ENCODE results near the gene GGT6. TPM values are rescaled to one million over a fixed set of nuclear protein-coding genes. Genes with fewer than 3 reads are reported as not detected.

Gene GGT6
- total RNA-seq, 4 donors from 2014 or later, result not detected

DNA sequence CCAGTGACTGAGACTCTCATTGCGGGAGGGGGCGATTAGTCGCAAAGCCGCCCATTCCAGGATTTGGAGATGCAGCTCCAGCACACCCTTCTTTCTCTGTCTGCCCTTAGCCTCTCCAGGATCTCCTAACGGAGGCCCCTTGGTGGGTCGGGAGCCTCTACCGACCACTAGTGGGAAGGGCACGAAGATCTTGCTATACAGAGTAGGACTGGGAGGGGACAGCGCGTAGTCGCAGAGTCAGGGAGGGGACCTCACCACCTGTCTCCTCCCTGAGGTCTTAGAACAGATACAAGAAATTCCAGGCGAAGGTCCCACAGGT, 23.4 kb upstream of the GGT6 start:
- Histone ChIP-seq H3K4me1 (peaks cover 28 to 37% (median 33%) of the 10 kb centered on the region in 4 donors), H3K27me3 (peaks cover 0 to 41% (median 9%) of the 10 kb centered on the region in 4 donors), H3K27ac (replicated peaks in 1 of 4) (peak overlapping the region; percentile 74 to 84 (median 79)), H3K36me3 (no peaks in the 10 kb centered on the region), H3K4me3 (peak overlapping the region; percentile 63 to 68 (median 66)), H3K9me3 (no peaks in the 10 kb centered on the region)
- 84% methylated on average over 4 of the region's 12 CpGs for WGBS
- intact Hi-C loops (cut with DNase I), result no loop called here
- no peak for DNase-seq (ENCODE audit: extremely low spot score)
- TF ChIP-seq POLR2AphosphoS5 (IDR thresholded peaks at IDR 0.05), result no peak
- TF ChIP-seq, protein P1, sequence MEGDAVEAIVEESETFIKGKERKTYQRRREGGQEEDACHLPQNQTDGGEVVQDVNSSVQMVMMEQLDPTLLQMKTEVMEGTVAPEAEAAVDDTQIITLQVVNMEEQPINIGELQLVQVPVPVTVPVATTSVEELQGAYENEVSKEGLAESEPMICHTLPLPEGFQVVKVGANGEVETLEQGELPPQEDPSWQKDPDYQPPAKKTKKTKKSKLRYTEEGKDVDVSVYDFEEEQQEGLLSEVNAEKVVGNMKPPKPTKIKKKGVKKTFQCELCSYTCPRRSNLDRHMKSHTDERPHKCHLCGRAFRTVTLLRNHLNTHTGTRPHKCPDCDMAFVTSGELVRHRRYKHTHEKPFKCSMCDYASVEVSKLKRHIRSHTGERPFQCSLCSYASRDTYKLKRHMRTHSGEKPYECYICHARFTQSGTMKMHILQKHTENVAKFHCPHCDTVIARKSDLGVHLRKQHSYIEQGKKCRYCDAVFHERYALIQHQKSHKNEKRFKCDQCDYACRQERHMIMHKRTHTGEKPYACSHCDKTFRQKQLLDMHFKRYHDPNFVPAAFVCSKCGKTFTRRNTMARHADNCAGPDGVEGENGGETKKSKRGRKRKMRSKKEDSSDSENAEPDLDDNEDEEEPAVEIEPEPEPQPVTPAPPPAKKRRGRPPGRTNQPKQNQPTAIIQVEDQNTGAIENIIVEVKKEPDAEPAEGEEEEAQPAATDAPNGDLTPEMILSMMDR (IDR thresholded peaks at IDR 0.05), result peak in 2 of 3 experiments; percentile 7 to 39
- TF ChIP-seq POLR2A (IDR thresholded peaks at IDR 0.05; ENCODE audit: low read depth), result no peak

DNA sequence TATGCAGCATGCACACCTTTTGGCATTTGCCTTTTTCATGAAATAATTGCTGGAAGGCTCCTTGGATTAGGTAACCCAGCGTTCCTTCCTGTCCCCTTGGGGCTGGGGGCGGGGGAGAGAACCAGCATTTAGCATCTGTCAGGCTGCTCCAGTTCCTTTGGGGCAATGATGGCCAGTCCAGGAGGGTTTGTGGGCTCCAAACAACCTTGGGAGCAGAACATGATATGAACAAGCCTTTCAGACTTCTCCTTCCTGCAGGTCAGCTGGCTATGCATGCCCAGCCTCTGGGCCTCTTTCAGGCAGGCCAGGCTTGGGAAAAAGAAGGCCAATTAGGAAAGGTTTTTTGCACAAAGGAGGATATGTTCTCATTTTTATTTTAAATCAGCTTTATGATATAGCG, 22.8 kb upstream of the GGT6 start:
- Histone ChIP-seq H3K27me3 (peaks cover 0 to 41% (median 9%) of the 10 kb centered on the region in 4 donors), H3K4me3 (peak overlapping the region in 2 of 4 donors; percentile 63 to 68), H3K9me3 (no peaks in the 10 kb centered on the region), H3K36me3 (no peaks in the 10 kb centered on the region), H3K27ac (replicated peaks in 1 of 4) (no peak overlapping the region), H3K4me1 (peaks cover 27 to 37% (median 33%) of the 10 kb centered on the region in 4 donors)
- 83% methylated on average over 3 of the region's 3 CpGs for WGBS
- TF ChIP-seq EP300 (IDR thresholded peaks at IDR 0.05) (no peak), POLR2A (IDR thresholded peaks at IDR 0.05; ENCODE audit: low read depth) (no peak), POLR2AphosphoS5 (IDR thresholded peaks at IDR 0.05) (no peak)
- TF ChIP-seq, protein P1 (IDR thresholded peaks at IDR 0.05), result no peak
- intact Hi-C loops (cut with DNase I), result no loop called here
- DNase-seq (ENCODE audit: extremely low spot score), result no peak

DNA sequence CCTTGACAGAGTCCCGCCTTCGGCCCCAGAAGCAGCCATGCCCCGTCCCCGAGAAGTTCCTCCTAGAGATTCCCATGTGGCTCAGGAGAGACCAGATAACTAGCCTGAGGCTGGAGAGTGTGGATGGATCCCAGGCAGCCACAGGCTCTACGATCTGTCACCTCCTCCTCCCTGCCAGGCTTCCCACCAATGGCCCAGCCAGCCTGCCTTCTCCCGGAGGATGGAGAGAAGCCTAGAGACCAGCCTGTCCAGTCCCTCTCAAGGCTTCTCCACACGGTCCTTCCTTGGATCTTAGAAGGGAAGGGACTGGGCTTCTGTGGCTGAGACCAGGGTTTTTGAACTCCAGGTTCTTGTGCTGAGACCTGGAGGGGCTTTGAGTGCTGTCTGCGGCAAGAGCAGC, 22.3 kb upstream of the GGT6 start:
- no peaks in the 10 kb centered on the region for H3K9me3 ChIP-seq
- no peak for DNase-seq (ENCODE audit: extremely low spot score)
- peaks cover 0 to 41% (median 9%) of the 10 kb centered on the region in 4 donors for H3K27me3 ChIP-seq
- TF ChIP-seq EP300 (IDR thresholded peaks at IDR 0.05), result no peak
- TF ChIP-seq POLR2A (IDR thresholded peaks at IDR 0.05; ENCODE audit: low read depth), result no peak
- TF ChIP-seq, protein P1 (IDR thresholded peaks at IDR 0.05), result no peak
- TF ChIP-seq POLR2AphosphoS5 (IDR thresholded peaks at IDR 0.05), result no peak
- intact Hi-C loops (cut with DNase I), result no loop called here
- peaks cover 23 to 37% (median 33%) of the 10 kb centered on the region in 4 donors for H3K4me1 ChIP-seq
- H3K4me3 ChIP-seq, result no peak overlapping the region
- H3K27ac ChIP-seq (replicated peaks in 1 of 4), result no peak overlapping the region
- no peaks in the 10 kb centered on the region for H3K36me3 ChIP-seq
- 94% methylated on average over 7 of the region's 8 CpGs for WGBS

GRCh38 chr17:4582101-4582501, 21.7 kb upstream of the GGT6 start:
- peaks cover 0 to 41% (median 9%) of the 10 kb centered on the region in 4 donors for H3K27me3 ChIP-seq
- H3K9me3 ChIP-seq, result no peaks in the 10 kb centered on the region
- no peak for DNase-seq (ENCODE audit: extremely low spot score)
- WGBS, result 64% methylated on average over 5 of the region's 7 CpGs
- no peak overlapping the region for H3K27ac ChIP-seq (replicated peaks in 1 of 4)
- H3K4me3 ChIP-seq, result no peak overlapping the region
- no peaks in the 10 kb centered on the region for H3K36me3 ChIP-seq
- intact Hi-C loops (cut with DNase I), result no loop called here
- TF ChIP-seq EP300 (IDR thresholded peaks at IDR 0.05) (no peak), POLR2A (IDR thresholded peaks at IDR 0.05; ENCODE audit: low read depth) (no peak), POLR2AphosphoS5 (IDR thresholded peaks at IDR 0.05) (no peak)
- TF ChIP-seq, protein P1 (IDR thresholded peaks at IDR 0.05), result no peak
- H3K4me1 ChIP-seq, result peaks cover 17 to 37% (median 33%) of the 10 kb centered on the region in 4 donors

DNA sequence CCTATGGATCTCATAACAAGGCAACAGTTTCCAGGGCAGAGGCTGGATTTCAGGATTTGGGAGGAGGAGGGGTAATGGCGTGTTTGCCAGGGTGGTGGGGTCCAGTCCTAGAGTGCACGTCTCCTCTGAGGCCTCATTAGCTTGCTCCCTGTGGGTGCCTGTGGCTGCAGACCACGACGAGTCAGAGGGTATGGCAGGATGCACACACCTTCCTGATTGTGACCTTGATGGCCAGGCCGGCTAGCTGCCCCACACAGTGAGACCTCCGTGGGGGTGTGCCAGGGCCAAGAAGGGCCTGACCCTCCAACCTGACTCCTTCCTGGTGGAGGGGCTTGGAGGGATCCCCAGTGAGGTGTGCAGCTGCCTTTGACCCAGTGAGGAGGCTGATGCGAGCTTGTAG, 19.9 kb upstream of the GGT6 start:
- Histone ChIP-seq H3K4me3 (no peak overlapping the region), H3K36me3 (no peaks in the 10 kb centered on the region), H3K27ac (replicated peaks in 1 of 4) (no peak overlapping the region), H3K4me1 (peaks cover 9 to 30% (median 24%) of the 10 kb centered on the region in 4 donors), H3K27me3 (peaks cover 0 to 41% (median 7%) of the 10 kb centered on the region in 4 donors), H3K9me3 (no peaks in the 10 kb centered on the region)
- DNase-seq (ENCODE audit: extremely low spot score), result no peak
- no CpG with 5 or more reads among the region's 7 CpGs for WGBS
- TF ChIP-seq, protein P1 (IDR thresholded peaks at IDR 0.05), result no peak
- TF ChIP-seq POLR2A (IDR thresholded peaks at IDR 0.05; ENCODE audit: low read depth) (no peak), EP300 (IDR thresholded peaks at IDR 0.05) (no peak), POLR2AphosphoS5 (IDR thresholded peaks at IDR 0.05) (no peak)
- intact Hi-C loops (cut with DNase I), result no loop called here
